HEK293 (cell line): ENCODE data around the gene MORN1.

Experiments
- CTCF ChIA-PET: fragments of 350-600 bp; formaldehyde crosslinking; extraction: SDS; loops from one replicate; lab custom pipeline; 2021; ENCODE audit warnings: antibody characterized with exemption; lab: Yijun Ruan, JAX
- POLR2A ChIA-PET: fragments of 300-600 bp; formaldehyde crosslinking; extraction: SDS; loops from one replicate; lab custom pipeline; 2020; ENCODE audit warnings: antibody characterized with exemption, inconsistent platforms; lab: Yijun Ruan, JAX
- H3K27ac ChIP-seq: fragments of 200-500 bp; sonication (Bioruptor generic); 2 replicates; pipeline ENCODE4 v1.5.1; 2014; ENCODE audit warnings: low read depth, low read length, control low read depth, inconsistent platforms; ENCODE audit errors: extremely low read depth
- H3K36me3 ChIP-seq, 2 experiments: fragments of 200-500 bp in 1 of 2; sonication (Bioruptor generic) in 1 of 2; 1 replicate in 1 of 2; 2 replicates in 1 of 2; pipeline ENCODE4 v1.5.1; 2014 to 2017; ENCODE audit warnings: inconsistent platforms in 2 of 2, low read length in 2 of 2; ENCODE audit not compliant: control insufficient read depth in 2 of 2, insufficient read depth in 1 of 2
- H3K4me1 ChIP-seq: fragments of 200-500 bp; sonication (Bioruptor generic); 2 replicates; pipeline ENCODE4 v1.5.1; 2014; ENCODE audit warnings: mild to moderate bottlenecking, low read length, inconsistent platforms; ENCODE audit not compliant: control insufficient read depth, insufficient read depth
- H3K4me3 ChIP-seq: 2 replicates; pipeline ENCODE4 v1.5.1; 2011; ENCODE audit warnings: low read depth, mild to moderate bottlenecking, control low read depth, low read length, moderate library complexity
- H3K9me3 ChIP-seq: fragments of 200-500 bp; sonication (Bioruptor generic); 2 replicates; pipeline ENCODE4 v1.5.1; 2014; ENCODE audit warnings: low read depth, low read length, inconsistent platforms; ENCODE audit not compliant: control insufficient read depth, insufficient read depth
- GLIS1 ChIP-seq: fragments of 450-650 bp; formaldehyde crosslinking; IDR thresholded peaks from 2 replicates; pipeline ENCODE4 v1.5.1; 2016; ENCODE audit warnings: missing biosample characterization, missing genetic modification characterization
- GLIS2 ChIP-seq: fragments of 450-650 bp; formaldehyde crosslinking; IDR thresholded peaks from 2 replicates; pipeline ENCODE4 v1.5.1; 2016; ENCODE audit warnings: missing biosample characterization, missing genetic modification characterization
- HIC1 ChIP-seq: fragments of 450-650 bp; formaldehyde crosslinking; IDR thresholded peaks from 2 replicates; pipeline ENCODE4 v1.5.1; 2016; ENCODE audit warnings: missing biosample characterization, missing genetic modification characterization
- KLF16 ChIP-seq: fragments of 450-650 bp; formaldehyde crosslinking; IDR thresholded peaks from 2 replicates; pipeline ENCODE4 v1.5.1; 2017; ENCODE audit warnings: missing biosample characterization, missing genetic modification characterization
- KLF9 ChIP-seq: fragments of 450-650 bp; formaldehyde crosslinking; IDR thresholded peaks from 2 replicates; pipeline ENCODE4 v1.5.1; 2016; ENCODE audit warnings: missing biosample characterization, missing genetic modification characterization, low read depth
- PATZ1 ChIP-seq: fragments of 450-650 bp; formaldehyde crosslinking; IDR thresholded peaks from 2 replicates; pipeline ENCODE4 v1.5.1; 2016; ENCODE audit warnings: missing biosample characterization, missing genetic modification characterization
- SP7 ChIP-seq: fragments of 450-650 bp; formaldehyde crosslinking; IDR thresholded peaks from 2 replicates; pipeline ENCODE4 v1.5.1; 2016; ENCODE audit warnings: missing biosample characterization, missing genetic modification characterization
- ZBTB10 ChIP-seq: fragments of 450-650 bp; formaldehyde crosslinking; IDR thresholded peaks from 2 replicates; pipeline ENCODE4 v1.5.1; 2016; ENCODE audit warnings: missing biosample characterization, missing genetic modification characterization
- ZBTB26 ChIP-seq: fragments of 450-650 bp; formaldehyde crosslinking; optimal IDR thresholded peaks from 2 replicates; pipeline ENCODE3; 2016; ENCODE audit warnings: missing biosample characterization, mild to moderate bottlenecking, missing genetic modification characterization
- ZFHX2 ChIP-seq: fragments of 450-650 bp; formaldehyde crosslinking; conservative IDR thresholded peaks from 2 replicates; pipeline ENCODE4 v1.5.1; 2016; ENCODE audit warnings: missing biosample characterization, missing genetic modification characterization
- ZIC2 ChIP-seq: fragments of 450-650 bp; formaldehyde crosslinking; IDR thresholded peaks from 2 replicates; pipeline ENCODE4 v1.5.1; 2016; ENCODE audit warnings: missing biosample characterization, missing genetic modification characterization
- ZNF121 ChIP-seq: fragments of 450-650 bp; formaldehyde crosslinking; IDR thresholded peaks from 2 replicates; pipeline ENCODE4 v1.5.1; 2016; ENCODE audit warnings: missing biosample characterization, missing genetic modification characterization
- ZNF2 ChIP-seq: fragments of 450-650 bp; formaldehyde crosslinking; IDR thresholded peaks from 2 replicates; pipeline ENCODE4 v1.5.1; 2016; ENCODE audit warnings: missing biosample characterization, missing genetic modification characterization
- ZNF202 ChIP-seq: fragments of 450-650 bp; formaldehyde crosslinking; IDR thresholded peaks from 2 replicates; pipeline ENCODE4 v1.5.1; 2016; ENCODE audit warnings: missing biosample characterization, missing genetic modification characterization, borderline replicate concordance
- ZNF274 ChIP-seq, 2 experiments: fragments of 200-500 bp in 1 of 2; fragments of 450-650 bp in 1 of 2; sonication (Bioruptor generic) in 1 of 2; formaldehyde crosslinking in 1 of 2; IDR thresholded peaks; 2 replicates each; pipeline versions ENCODE4 v1.5.1 to v1.6.1; 2014 to 2016; ENCODE audit warnings: borderline replicate concordance in 1 of 2, inconsistent platforms in 1 of 2, low read length in 1 of 2, missing biosample characterization in 1 of 2, missing genetic modification characterization in 1 of 2
- ZNF501 ChIP-seq: fragments of 450-650 bp; formaldehyde crosslinking; IDR thresholded peaks from 2 replicates; pipeline ENCODE4 v1.5.1; 2016; ENCODE audit warnings: missing biosample characterization, missing genetic modification characterization
- ZNF843 ChIP-seq: fragments of 450-650 bp; formaldehyde crosslinking; IDR thresholded peaks from 2 replicates; pipeline ENCODE4 v1.5.1; 2016; ENCODE audit warnings: missing biosample characterization, missing genetic modification characterization
- ZXDB ChIP-seq: fragments of 450-650 bp; formaldehyde crosslinking; IDR thresholded peaks from 2 replicates; pipeline ENCODE4 v1.5.1; 2016; ENCODE audit warnings: missing biosample characterization, missing genetic modification characterization

Gene MORN1

GRCh38 chr1:2315674-2316450 is 75.5 kb downstream of the MORN1 start:
- TF ChIP-seq ZNF843 (tag by site-specific recombination) (no peak), ZIC2 (tag by site-specific recombination) (peak; percentile 89), GLIS1 (tag by site-specific recombination) (peak; percentile 47; the same call in 1 of the 2 replicates), PATZ1 (0 out of 2 replicates have a peak, but pooled peaks have one; percentile 12), SP7 (tag by site-specific recombination) (peak; percentile 66), ZBTB26 (peak; percentile 6), ZNF274 (IDR thresholded peaks at IDR 0.05; ENCODE audit: low read length) (no peak), ZNF274 (tag by site-specific recombination; IDR thresholded peaks at IDR 0.05; ENCODE audit: borderline replicate concordance) (no peak), GLIS2 (peak; percentile 84), ZBTB10 (tag by site-specific recombination) (0 out of 2 replicates have a peak, but pooled peaks have one; percentile 14), ZXDB (0 out of 2 replicates have a peak, but pooled peaks have one; percentile 35), ZNF121 (tag by site-specific recombination) (no peak), ZFHX2 (tag by site-specific recombination) (peak; percentile 33; the same call in 1 of the 2 replicates)
- TF ChIP-seq, all 188 proteins: peak for 9
- H3K27ac ChIP-seq, result peak overlapping the region; percentile 30; the same call in 1 of the 2 replicates
- peaks cover 13% of the 10 kb centered on the region for H3K4me1 ChIP-seq
- ChIA-PET CTCF (interaction anchor here (0.6 to 3.1 kb wide), 12 partner anchors 8 to 1342 kb away, joined by 3 to 12 read pairs (median 3); no protein-coding TSS in a partner anchor), POLR2A (interaction anchor here (0.6 to 1.9 kb wide), 4 partner anchors 68 to 127 kb away, joined by 3 to 8 read pairs (median 4); no protein-coding TSS in a partner anchor)
- no peak overlapping the region for H3K4me3 ChIP-seq
- H3K36me3 ChIP-seq, result no peaks in the 10 kb centered on the region
- no peaks in the 10 kb centered on the region for H3K9me3 ChIP-seq

GRCh38 chr1:2314803-2315673 is 76.3 kb downstream of the MORN1 start:
- H3K9me3 ChIP-seq, result no peaks in the 10 kb centered on the region
- TF ChIP-seq ZBTB10 (tag by site-specific recombination) (0 out of 2 replicates have a peak, but pooled peaks have one; percentile 26), ZIC2 (tag by site-specific recombination) (no peak), KLF9 (tag by site-specific recombination) (peak; percentile 80; the same call in 1 of the 2 replicates), ZNF501 (tag by site-specific recombination) (no peak), KLF16 (tag by site-specific recombination) (0 out of 2 replicates have a peak, but pooled peaks have one; percentile 26), HIC1 (0 out of 2 replicates have a peak, but pooled peaks have one; percentile 22), ZNF2 (tag by site-specific recombination) (no peak), ZNF202 (tag by site-specific recombination) (no peak)

More at GRCh38 chr1:2314803-2315673, 76.3 kb downstream of the MORN1 start:
- Histone ChIP-seq H3K4me1 (peaks cover 13% of the 10 kb centered on the region), H3K27ac (peak overlapping the region; percentile 30; the same call in 1 of the 2 replicates), H3K36me3 (peaks cover 0 to 3% of the 10 kb centered on the region in 2 experiments; a peak in 1 of 3 replicates), H3K4me3 (peak overlapping the region; percentile 48)
- POLR2A ChIA-PET, result interaction anchor here (0.6 to 1.9 kb wide), 4 partner anchors 68 to 110 kb away, joined by 3 to 8 read pairs (median 3); no protein-coding TSS in a partner anchor
- CTCF ChIA-PET, result interaction anchor here (0.6 to 3.1 kb wide), 12 partner anchors 8 to 1343 kb away, joined by 3 to 12 read pairs (median 3); no protein-coding TSS in a partner anchor
